NCI-H1694 treated with DMSO at 0.1 percent for 48 hours (cell line): ENCODE results near the gene SMKR1.
"Not testable (repeated sequence)": the region's sequence is repeated elsewhere in the genome, so short reads cannot be mapped to it uniquely, and the experiment has no call there.

Experiments
- DNase-seq: peaks from one replicate; lab custom pipeline; 2025; lab: John Stamatoyannopoulos, UW

The SMKR1 gene

GRCh38 chr7:129529643-129530042, 27.3 kb downstream of the SMKR1 start:
- DNase-seq: no peak

GRCh38 chr7:129530795-129531391, 28.6 kb downstream of the SMKR1 start:
- no peak for DNase-seq

GRCh38 chr7:129531721-129532120, 29.4 kb downstream of the SMKR1 start:
- no peak for DNase-seq

- no peak for DNase-seq
Measured at GRCh38 chr7:129532375-129532774, 30.0 kb downstream of the SMKR1 start.

GRCh38 chr7:129534558-129535274, 32.4 kb downstream of the SMKR1 start:
- DNase-seq: not testable (repeated sequence)

- no peak for DNase-seq
Measured at GRCh38 chr7:129535896-129536295, 33.6 kb downstream of the SMKR1 start.

GRCh38 chr7:129536323-129536722, 34.0 kb downstream of the SMKR1 start:
- no peak for DNase-seq

GRCh38 chr7:129538790-129539189, 36.5 kb downstream of the SMKR1 start:
- no peak for DNase-seq

GRCh38 chr7:129540340-129540739, 38.0 kb downstream of the SMKR1 start:
- DNase-seq: no peak

- DNase-seq: no peak
Measured at GRCh38 chr7:129544700-129545099, 42.4 kb downstream of the SMKR1 start.

GRCh38 chr7:129550693-129551360, 48.5 kb downstream of the SMKR1 start:
- peak; percentile 2 for DNase-seq

- DNase-seq: no peak
Measured at GRCh38 chr7:129553899-129554461, 51.6 kb downstream of the SMKR1 start.

GRCh38 chr7:129556607-129557133, 54.3 kb downstream of the SMKR1 start:
- DNase-seq: no peak

GRCh38 chr7:129557686-129558481, 55.6 kb downstream of the SMKR1 start:
- DNase-seq: no peak

- no peak for DNase-seq
Measured at GRCh38 chr7:129559564-129559963, 57.2 kb downstream of the SMKR1 start.

- no peak for DNase-seq
Measured at GRCh38 chr7:129560831-129561230, 58.5 kb downstream of the SMKR1 start.

- DNase-seq: no peak
Measured at GRCh38 chr7:129561677-129562359, 59.5 kb downstream of the SMKR1 start.
